Heart left ventricle (tissue), 16 donors: ENCODE results near the gene DOK3. TPM values are rescaled to one million over a fixed set of nuclear protein-coding genes. Genes with fewer than 3 reads are reported as not detected.

Experiments used
- ATAC-seq, 4 donors: fragments of 200-7000 bp; cut with Tn5 transposase; one replicate each; pipeline ENCODE4 v1.9.1; 2020 to 2022; ENCODE audit warnings: moderate library complexity in 4 of 4, mild to moderate bottlenecking in 3 of 4, moderate number of reproducible peaks in 1 of 4
- DNase-seq, 5 donors: peaks; one replicate each; pipeline ENCODE4 v3.0.0-alpha.2; 2020
- H3K27ac ChIP-seq, 12 donors: fragments of 200-600 bp; sonication (generic) in 4 of 12; one replicate each; pipeline versions ENCODE4 v1.5.0 to v1.8.0; 2016 to 2022; ENCODE audit warnings: mild to moderate bottlenecking in 2 of 12
- H3K27me3 ChIP-seq, 9 donors: fragments of 200-600 bp; sonication (generic) in 2 of 9; one replicate each; pipeline versions ENCODE4 v1.5.1 to v1.8.0; 2016 to 2022; ENCODE audit warnings: mild to moderate bottlenecking in 3 of 9
- H3K36me3 ChIP-seq, 9 donors: fragments of 200-600 bp; sonication (generic) in 2 of 9; one replicate each; pipeline versions ENCODE4 v1.5.0 to v1.8.0; 2018 to 2022; ENCODE audit warnings: mild to moderate bottlenecking in 2 of 9
- H3K4me1 ChIP-seq, 12 donors: fragments of 200-600 bp; sonication (generic) in 4 of 12; one replicate each; pipeline versions ENCODE4 v1.5.0 to v1.8.0; 2016 to 2022; ENCODE audit warnings: mild to moderate bottlenecking in 3 of 12
- H3K4me3 ChIP-seq, 12 donors: fragments of 200-600 bp; sonication (generic) in 4 of 12; one replicate each; pipeline versions ENCODE4 v1.5.0 to v1.8.0; 2017 to 2022; ENCODE audit warnings: mild to moderate bottlenecking in 9 of 12, moderate library complexity in 4 of 12
- H3K9me3 ChIP-seq, 12 donors: fragments of 200-600 bp; sonication (generic) in 4 of 12; one replicate each; pipeline versions ENCODE4 v1.5.0 to v1.8.0; 2016 to 2022; ENCODE audit warnings: mild to moderate bottlenecking in 1 of 12
- POLR2A ChIP-seq, 2 donors: fragments of 450-650 bp; IDR thresholded peaks; one replicate each; pipeline ENCODE4 v1.6.1; 2017; ENCODE audit warnings: antibody characterized with exemption in 2 of 2, mild to moderate bottlenecking in 2 of 2, moderate library complexity in 2 of 2
- WGBS, 4 donors: extraction: QIAGEN DNeasy Blood & Tissue Kit in 2 of 4; methylation state at CpG; one replicate each; pipeline versions ENCODE4 v1.1.5 to v1.1.7; 2013 to 2018; 5-methylcytosine and 5-hydroxymethylcytosine counted together
- intact Hi-C, 10 donors: fragments of 100-400 bp; cut with DNase I; formaldehyde crosslinking; loops; one replicate each; pipeline versions ENCODE4 v1.11.1 to v1.14.2; 2022
- polyA plus RNA-seq, 2 donors: library from polyadenylated mRNA; stranded (reverse); fragments of 200-250 nt; gene quantifications; one replicate each; pipeline ENCODE4 v1.2.3, GENCODE V29; 2013
- total RNA-seq, 9 donors: library from RNA; depleted of rRNA in 2 of 9; stranded (reverse); fragments of >200 nt in 2 of 9; fragmentation: NEBNext Ultra II Directional in 3 of 9; extraction: Animal tissue kit (Norgen Biotek cat#: 25700) in 3 of 9; gene quantifications; one replicate each; pipeline versions ENCODE4 v1.1.0 to v1.2.4, GENCODE V29; 2016 to 2023
- TF ChIP-seq, protein P1 (sequence below), 12 donors: fragments of 200-600 bp; sonication (generic) in 4 of 12; IDR thresholded peaks; one replicate each; pipeline versions ENCODE4 v1.5.0 to v1.8.0; 2018 to 2022; ENCODE audit warnings: antibody characterized with exemption in 12 of 12, mild to moderate bottlenecking in 5 of 12
- donor health status: ischemic (EF 13 %, LVEDD 7.1; RV severe dilation, severe dysfunction).
- donor health status: healthy with polysubstance abuse.
- donor health status: DM: no; HTN: yes; CAD: no.
- donor health status: DM: no; HTN: no; CAD: no.
- donor health status: ischemic (EF 25% LVEDD 6.9; RV normal size, moderate dysfunction).
- donor health status: ischemic (EF 25% LVEDD 5.7; RV mildly dilated, moderate dysfunction).
- donor health status: healthy.
- donor health status: DM: yes; HTN: yes; CAD: no.
- donor health status: ischemic (EF 35%, LVEDD 5.7; RV mildly dilated, moderate dysfunction).
- donor health status: nonischemic (EF 11% LVEDD 7.7; RV severe dilation, severe dysfunction).
- donor health status: DM: yes; HTN: yes; CAD: no.
- donor health status: PGD.
- donor health status: ischemic (EF 29% LVEDD 5.4; RV normal size, mild dysfunction).
- donor health status: nonischemic (EF 23%, LVEDD 6.1; RV moderate dilation, normal function).

Gene DOK3
- total and polyA plus RNA-seq, 11 donors: 0.77 to 23.8 (median 2.7) TPM

DNA sequence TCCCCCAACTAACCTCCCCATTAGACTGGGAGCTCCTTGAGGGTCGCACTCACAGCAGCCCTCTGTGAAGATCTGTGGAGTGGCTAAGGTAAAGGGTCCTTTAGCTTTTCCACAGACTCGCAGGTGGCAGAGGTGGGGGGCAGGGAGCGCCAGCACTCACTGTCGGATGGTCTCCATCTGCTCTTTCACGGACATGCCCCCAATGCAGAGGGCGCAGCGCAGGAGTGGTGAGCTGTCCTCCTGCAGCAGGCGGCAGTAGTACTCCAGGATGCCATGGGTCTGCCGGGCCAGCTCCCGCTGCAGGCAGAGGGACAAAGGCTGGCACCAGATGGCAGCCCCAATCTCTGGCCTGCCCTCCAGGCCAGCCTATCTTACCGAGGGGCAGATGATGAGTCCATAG is 4.9 kb upstream of the DOK3 start:
- intact Hi-C loops: loop anchor here in 2 of 10 donors (10.0 kb wide), 1 partner anchor 80 kb away; the partner anchor contains the start of gene TMED9 (in 2 of the 2)
- H3K27ac ChIP-seq: no peak overlapping the region
- no peak for TF ChIP-seq POLR2A (IDR thresholded peaks at IDR 0.05)
- TF ChIP-seq, protein P1, sequence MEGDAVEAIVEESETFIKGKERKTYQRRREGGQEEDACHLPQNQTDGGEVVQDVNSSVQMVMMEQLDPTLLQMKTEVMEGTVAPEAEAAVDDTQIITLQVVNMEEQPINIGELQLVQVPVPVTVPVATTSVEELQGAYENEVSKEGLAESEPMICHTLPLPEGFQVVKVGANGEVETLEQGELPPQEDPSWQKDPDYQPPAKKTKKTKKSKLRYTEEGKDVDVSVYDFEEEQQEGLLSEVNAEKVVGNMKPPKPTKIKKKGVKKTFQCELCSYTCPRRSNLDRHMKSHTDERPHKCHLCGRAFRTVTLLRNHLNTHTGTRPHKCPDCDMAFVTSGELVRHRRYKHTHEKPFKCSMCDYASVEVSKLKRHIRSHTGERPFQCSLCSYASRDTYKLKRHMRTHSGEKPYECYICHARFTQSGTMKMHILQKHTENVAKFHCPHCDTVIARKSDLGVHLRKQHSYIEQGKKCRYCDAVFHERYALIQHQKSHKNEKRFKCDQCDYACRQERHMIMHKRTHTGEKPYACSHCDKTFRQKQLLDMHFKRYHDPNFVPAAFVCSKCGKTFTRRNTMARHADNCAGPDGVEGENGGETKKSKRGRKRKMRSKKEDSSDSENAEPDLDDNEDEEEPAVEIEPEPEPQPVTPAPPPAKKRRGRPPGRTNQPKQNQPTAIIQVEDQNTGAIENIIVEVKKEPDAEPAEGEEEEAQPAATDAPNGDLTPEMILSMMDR (IDR thresholded peaks at IDR 0.05): no peak
- WGBS, 4 donors: 94 to 98% (median 95%) methylated on average over 8 to 11 of the region's 11 CpGs
- no peaks in the 10 kb centered on the region for H3K27me3 ChIP-seq
- no peak for DNase-seq
- peaks cover 0 to 43% (median 15%) of the 10 kb centered on the region in 12 donors for H3K4me1 ChIP-seq
- H3K4me3 ChIP-seq: no peak overlapping the region
- no peaks in the 10 kb centered on the region for H3K9me3 ChIP-seq
- no peak for ATAC-seq
- H3K36me3 ChIP-seq: peaks cover 7 to 64% (median 49%) of the 10 kb centered on the region in 9 donors

DNA sequence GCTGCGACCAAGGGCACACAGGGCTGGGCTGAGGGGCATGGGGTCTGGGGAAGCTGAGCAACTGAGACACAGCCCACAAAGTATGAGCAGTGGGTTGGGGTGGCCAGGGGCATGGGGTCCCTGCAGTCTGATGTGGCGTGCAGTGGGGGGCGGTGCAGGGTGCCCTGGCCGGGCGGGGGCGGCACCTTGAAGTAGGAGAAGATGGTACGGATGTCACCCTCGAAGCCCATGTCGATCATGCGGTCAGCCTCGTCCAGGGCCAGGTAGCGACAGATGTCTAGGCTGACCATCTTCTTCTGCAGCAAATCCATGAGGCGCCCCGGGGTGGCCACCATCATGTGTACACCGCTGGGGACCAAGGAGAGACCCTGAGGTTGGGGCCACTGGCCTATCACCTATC is 3.9 kb upstream of the DOK3 start:
- no peak overlapping the region for H3K4me3 ChIP-seq
- peaks cover 7 to 59% (median 49%) of the 10 kb centered on the region in 9 donors for H3K36me3 ChIP-seq
- no peaks in the 10 kb centered on the region for H3K9me3 ChIP-seq
- peaks cover 0 to 44% (median 12%) of the 10 kb centered on the region in 12 donors for H3K4me1 ChIP-seq
- DNase-seq (no peak), ATAC-seq (no peak)
- no peaks in the 10 kb centered on the region for H3K27me3 ChIP-seq
- WGBS, 4 donors: 94 to 97% (median 95%) methylated on average over 15 of the region's 15 CpGs
- H3K27ac ChIP-seq: no peak overlapping the region
- TF ChIP-seq POLR2A (IDR thresholded peaks at IDR 0.05): no peak
- TF ChIP-seq, protein P1 (IDR thresholded peaks at IDR 0.05): no peak
- intact Hi-C loops: loop anchor here in 2 of 10 donors (10.0 kb wide), 1 partner anchor 81 kb away; the partner anchor contains the start of gene TMED9 (in 2 of the 2)

DNA sequence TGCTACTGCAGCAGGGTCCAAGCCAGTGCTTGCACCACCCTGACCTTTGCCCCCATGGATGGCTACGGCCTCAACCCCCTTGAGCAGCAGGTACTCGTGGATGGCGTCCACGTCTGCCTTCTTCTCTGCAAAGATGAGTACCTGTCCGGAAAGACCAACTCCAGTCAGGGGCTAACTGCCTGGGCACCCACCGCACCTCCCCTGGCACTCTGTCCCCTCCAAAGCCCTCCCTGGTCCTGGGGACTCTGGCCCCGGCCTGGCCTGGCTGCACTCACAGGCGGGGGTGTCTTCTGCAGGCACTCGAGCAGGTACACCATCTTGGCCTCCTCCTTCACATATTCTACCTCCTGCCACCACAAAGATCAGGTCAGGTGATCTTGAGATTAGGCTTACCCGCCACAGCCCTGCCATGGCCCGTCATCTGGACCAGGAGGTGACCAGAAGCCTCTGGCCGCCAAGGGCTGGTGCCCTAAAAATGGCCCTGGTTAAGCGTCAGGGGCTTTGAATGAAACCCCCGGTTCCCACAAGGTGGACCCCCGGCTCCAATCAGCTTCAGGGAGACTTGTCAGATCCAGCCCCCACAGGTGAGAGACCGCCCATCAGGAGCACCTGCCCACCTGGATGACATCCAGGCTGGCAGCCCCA is 3.2 kb upstream of the DOK3 start:
- intact Hi-C loops: loop anchor here in 2 of 10 donors (10.0 kb wide), 1 partner anchor 82 kb away; the partner anchor contains the start of gene TMED9 (in 2 of the 2)
- Histone ChIP-seq H3K4me1 (peaks cover 0 to 44% (median 12%) of the 10 kb centered on the region in 12 donors), H3K27ac (no peak overlapping the region), H3K4me3 (no peak overlapping the region), H3K27me3 (no peaks in the 10 kb centered on the region), H3K36me3 (peaks cover 7 to 59% (median 49%) of the 10 kb centered on the region in 9 donors), H3K9me3 (no peaks in the 10 kb centered on the region)
- DNase-seq (no peak), ATAC-seq (no peak)
- WGBS, 4 donors: 90 to 96% (median 93%) methylated on average over 16 of the region's 16 CpGs
- TF ChIP-seq POLR2A (IDR thresholded peaks at IDR 0.05): no peak
- TF ChIP-seq, protein P1 (IDR thresholded peaks at IDR 0.05): no peak

DNA sequence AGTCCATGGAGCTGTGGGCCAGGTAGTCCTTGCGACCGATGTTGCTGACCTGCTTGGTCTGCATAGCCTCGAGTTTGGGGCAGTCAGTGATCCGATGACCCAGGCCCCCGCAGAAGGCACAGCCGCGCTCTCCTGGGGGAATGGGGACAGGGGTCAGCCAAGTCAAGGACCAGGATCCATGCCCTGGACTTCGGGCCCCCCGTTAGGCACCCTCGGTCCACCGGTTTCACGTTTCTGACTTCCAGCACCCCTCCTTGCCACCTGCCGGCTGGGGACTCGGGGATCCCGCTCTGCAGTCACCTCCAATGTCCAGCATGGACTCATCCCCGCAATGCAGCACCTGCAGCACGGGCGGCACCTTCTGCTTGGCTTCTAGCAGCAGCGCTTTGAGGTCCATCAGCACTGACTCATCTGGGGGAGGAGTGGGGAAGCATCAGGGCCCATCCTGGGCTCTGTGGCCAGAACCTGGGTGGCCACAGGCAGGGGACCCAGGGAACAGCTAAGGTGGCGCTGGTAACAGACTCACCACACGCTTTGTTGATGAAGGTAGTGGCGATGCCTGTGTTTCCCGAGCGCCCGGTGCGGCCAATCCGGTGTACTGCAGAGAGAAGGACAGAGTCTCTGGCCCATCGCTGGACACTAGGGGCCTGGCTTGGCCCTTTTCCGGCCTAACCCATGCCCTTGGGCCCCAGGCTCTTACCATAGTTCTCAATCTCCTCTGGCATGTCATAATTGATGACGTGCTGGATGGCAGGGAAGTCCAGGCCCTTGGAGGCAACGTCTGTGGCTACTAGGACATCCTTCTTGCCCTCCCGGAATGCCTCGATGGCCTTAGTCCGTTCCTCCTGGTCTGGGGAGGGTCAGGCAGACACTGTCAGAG is 2.4 kb upstream of the DOK3 start:
- Histone ChIP-seq H3K36me3 (peaks cover 7 to 59% (median 49%) of the 10 kb centered on the region in 9 donors), H3K27me3 (no peaks in the 10 kb centered on the region), H3K4me1 (peaks cover 0 to 44% (median 12%) of the 10 kb centered on the region in 12 donors), H3K27ac (peak overlapping the region in 1 of 12 donors; percentile 93), H3K9me3 (no peaks in the 10 kb centered on the region), H3K4me3 (no peak overlapping the region)
- ATAC-seq: no peak
- 89 to 95% (median 94%) methylated on average over 24 to 34 of the region's 34 CpGs for WGBS, 4 donors
- TF ChIP-seq, protein P1 (IDR thresholded peaks at IDR 0.05): no peak
- TF ChIP-seq POLR2A (IDR thresholded peaks at IDR 0.05): no peak
- intact Hi-C loops: loop anchor here in 2 of 10 donors (10.0 kb wide), 1 partner anchor 83 kb away; the partner anchor contains the start of gene TMED9 (in 2 of the 2)
- DNase-seq: no peak
